Breast epithelium (tissue), 3 donors: ENCODE data around the gene DLG1.

Experiments
- POLR2A ChIP-seq: fragments of 450-650 bp; IDR thresholded peaks from one replicate; pipeline ENCODE4 v1.6.1; 2016; ENCODE audit warnings: antibody characterized with exemption, mild to moderate bottlenecking, moderate library complexity
- POLR2AphosphoS5 ChIP-seq, 3 donors: sonication (generic); formaldehyde crosslinking; IDR thresholded peaks; one replicate each; pipeline ENCODE4 v1.6.1; 2017; ENCODE audit warnings: antibody characterized with exemption in 3 of 3
- TF ChIP-seq, protein P1 (sequence below), 3 donors: fragments of 450-650 bp; IDR thresholded peaks; one replicate each; pipeline ENCODE4 v1.5.1; 2016 to 2017; ENCODE audit warnings: antibody characterized with exemption in 3 of 3, mild to moderate bottlenecking in 3 of 3, moderate library complexity in 3 of 3

DNA sequence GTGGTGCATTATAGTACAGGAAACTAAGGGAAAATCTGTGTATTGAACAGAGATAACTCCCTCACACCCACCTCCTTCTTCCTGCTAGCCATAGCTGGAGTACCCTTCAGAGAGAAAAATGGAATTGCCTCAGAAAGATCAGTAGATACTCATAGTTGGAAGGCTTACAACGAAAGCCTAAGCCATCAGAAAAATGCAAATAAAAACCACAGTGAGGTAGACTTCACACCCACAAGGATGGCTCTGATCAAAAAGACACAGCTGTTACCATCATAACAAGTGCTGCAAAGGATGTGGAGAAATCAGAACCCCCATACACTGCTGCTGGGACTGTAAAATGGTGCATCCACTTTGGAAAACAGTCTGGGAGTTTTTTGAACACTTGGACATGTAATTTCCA is 7.4 kb upstream of the DLG1 start:
- TF ChIP-seq, protein P1, sequence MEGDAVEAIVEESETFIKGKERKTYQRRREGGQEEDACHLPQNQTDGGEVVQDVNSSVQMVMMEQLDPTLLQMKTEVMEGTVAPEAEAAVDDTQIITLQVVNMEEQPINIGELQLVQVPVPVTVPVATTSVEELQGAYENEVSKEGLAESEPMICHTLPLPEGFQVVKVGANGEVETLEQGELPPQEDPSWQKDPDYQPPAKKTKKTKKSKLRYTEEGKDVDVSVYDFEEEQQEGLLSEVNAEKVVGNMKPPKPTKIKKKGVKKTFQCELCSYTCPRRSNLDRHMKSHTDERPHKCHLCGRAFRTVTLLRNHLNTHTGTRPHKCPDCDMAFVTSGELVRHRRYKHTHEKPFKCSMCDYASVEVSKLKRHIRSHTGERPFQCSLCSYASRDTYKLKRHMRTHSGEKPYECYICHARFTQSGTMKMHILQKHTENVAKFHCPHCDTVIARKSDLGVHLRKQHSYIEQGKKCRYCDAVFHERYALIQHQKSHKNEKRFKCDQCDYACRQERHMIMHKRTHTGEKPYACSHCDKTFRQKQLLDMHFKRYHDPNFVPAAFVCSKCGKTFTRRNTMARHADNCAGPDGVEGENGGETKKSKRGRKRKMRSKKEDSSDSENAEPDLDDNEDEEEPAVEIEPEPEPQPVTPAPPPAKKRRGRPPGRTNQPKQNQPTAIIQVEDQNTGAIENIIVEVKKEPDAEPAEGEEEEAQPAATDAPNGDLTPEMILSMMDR (IDR thresholded peaks at IDR 0.05): no peak
- no peak for TF ChIP-seq POLR2A
- no peak for TF ChIP-seq POLR2AphosphoS5 (IDR thresholded peaks at IDR 0.05)
